Measurements from ENCODE around the gene KCNMB2.
"Not testable (repeated sequence)": the region's sequence is repeated elsewhere in the genome, so short reads cannot be mapped to it uniquely, and the experiment has no call there.

KCNMB2 gene

GRCh38 chr3:178519701-178520100, 16.5 kb upstream of the KCNMB2 start:
- DNase-seq (ENCODE audit: low read depth): no peak

DNA sequence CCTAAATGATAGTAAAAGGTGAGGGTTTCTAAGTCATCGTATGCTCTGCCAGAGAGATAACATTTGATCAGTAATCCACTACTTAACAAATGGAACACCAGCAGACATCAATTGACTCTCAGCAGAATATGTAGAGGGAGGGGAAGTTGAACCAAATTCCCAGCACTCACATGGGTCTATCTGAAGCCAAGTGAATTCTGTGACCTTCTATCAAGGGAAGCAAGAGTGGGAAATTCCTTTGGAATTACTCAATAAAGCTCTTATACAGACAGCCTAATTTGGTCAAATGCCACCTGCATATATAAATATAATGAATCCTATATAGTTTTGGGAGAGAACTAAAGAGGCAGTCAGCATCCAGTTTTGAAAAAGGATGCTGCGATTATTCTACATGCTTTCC, 15.8 kb upstream of the KCNMB2 start:
- DNase-seq (ENCODE audit: low read depth): no peak

DNA sequence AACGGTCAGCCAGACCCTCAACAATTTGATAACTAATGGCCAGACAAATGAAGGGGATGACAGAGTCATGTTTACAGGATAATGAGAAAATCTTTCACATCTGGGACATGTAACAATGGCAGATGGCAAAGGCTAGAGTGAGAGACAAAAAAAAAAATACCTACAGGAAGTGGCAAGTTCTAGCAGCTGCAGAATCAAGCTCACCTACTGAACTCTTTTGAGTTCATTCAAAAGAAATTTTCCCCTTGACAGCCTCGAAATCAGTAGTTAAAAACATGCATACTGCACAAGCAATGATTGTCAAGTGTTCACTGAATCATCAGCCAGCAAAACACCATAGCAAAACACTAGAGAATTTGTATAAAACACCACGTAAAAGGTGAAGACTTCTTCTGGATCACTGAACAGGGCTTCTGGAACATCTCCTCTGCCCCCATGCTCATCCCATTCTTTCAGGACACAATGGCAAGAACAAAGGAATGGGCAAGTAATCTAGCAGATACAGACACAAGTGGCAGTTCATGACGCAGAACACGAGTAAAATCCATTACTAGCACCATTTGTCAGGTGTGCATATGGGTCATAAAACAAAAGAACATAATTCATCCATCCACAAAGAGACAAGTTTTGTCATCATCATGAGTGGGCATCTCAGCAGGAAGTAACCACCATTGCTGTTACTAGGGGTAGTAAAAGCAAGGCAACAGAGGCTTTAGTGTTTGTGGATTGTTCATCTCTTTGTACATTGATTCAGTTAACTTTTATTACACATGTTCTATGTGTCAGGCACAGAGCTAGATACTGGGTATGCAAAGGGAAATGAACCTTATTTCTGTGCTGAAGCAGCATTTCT, 13.8 kb upstream of the KCNMB2 start:
- DNase-seq (ENCODE audit: low read depth): no peak

GRCh38 chr3:178525251-178525650, 11.0 kb upstream of the KCNMB2 start:
- no peak for DNase-seq (ENCODE audit: low read depth)

DNA sequence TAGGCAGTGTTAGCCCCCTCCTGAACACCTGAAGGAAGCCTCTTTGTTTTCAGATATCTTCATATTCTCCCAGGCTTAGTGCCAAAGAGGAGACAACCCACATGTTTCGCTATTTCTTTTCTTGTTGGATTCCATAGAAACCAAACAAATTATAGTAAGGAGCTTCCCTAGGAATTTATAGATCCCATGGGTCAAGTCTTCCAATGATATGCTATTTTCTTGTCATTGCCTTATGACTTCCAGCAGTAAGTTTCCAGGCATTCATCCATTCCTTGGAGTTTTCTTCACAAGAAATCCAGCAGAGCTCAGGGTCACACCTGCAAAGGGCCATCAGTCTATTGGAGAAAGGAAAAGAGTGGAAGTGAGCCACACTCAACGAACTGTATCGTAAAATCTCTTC, 9.9 kb upstream of the KCNMB2 start:
- no peak for DNase-seq (ENCODE audit: low read depth)

DNA sequence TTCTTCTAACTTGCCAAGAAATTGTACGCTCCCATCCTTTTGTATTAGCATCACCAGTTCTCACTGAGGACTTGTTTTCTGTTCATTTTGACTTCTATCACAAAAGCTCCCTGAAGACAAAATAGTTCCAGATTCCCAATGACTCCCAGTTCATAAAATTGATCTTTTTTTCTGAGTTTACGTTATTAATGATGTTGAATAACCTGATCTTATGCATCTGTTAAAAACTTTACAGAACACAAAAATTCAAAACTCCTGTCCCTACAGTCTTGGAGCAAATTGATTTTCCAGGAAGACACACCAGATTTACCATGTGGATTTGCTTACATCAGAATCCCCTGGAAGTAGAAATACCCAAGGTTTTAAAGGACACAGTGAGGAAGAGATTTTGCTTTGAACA, 8.3 kb upstream of the KCNMB2 start:
- no peak for DNase-seq (ENCODE audit: low read depth)

GRCh38 chr3:178529606-178530225, 6.5 kb upstream of the KCNMB2 start:
- DNase-seq (ENCODE audit: low read depth): no peak

GRCh38 chr3:178532476-178532875, 3.8 kb upstream of the KCNMB2 start:
- DNase-seq (ENCODE audit: low read depth): no peak

GRCh38 chr3:178537122-178537705, 978 bp downstream of the KCNMB2 start:
- DNase-seq (ENCODE audit: low read depth): no peak

DNA sequence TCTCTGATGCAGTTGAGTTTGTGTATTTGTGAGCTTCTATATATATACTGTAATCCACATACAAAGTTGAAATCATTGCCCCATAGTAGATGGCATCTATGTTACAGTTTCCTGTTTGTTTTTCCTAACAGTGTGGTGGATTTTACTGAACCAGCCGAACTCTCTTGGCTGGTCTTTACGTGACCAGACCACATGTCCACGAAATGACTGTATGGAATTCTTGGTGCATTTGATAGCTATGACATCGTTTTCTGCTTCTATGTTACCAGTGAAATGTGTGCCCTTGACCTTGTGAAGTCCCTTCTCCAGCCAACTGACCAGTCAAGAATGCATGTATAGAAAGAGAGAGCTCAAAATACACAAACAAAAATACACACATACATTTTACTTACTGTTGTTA, 1.8 kb downstream of the KCNMB2 start:
- no peak for DNase-seq (ENCODE audit: low read depth)

GRCh38 chr3:178540184-178540583, 3.9 kb downstream of the KCNMB2 start:
- DNase-seq (ENCODE audit: low read depth): no peak

DNA sequence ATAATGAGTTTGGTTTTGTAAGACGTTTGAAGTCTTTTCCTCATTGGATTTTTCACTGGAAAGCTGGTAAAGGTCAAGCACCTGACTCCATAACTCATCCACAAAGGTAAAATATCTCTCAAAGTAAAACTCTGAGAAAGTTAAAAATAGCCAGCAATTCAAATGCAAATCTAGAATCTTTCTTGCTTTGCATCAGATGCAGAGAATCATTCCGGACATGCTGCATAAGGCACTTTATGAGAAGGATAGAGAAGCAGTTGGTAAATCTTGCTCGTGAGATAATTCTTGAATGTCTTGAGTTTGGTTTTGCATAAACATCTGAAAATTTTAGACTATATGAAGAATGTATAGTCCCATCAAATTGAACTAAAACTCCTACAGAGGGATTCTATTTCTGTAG, 9.1 kb downstream of the KCNMB2 start:
- DNase-seq (ENCODE audit: low read depth): no peak

- DNase-seq (ENCODE audit: low read depth): no peak
Measured at GRCh38 chr3:178546079-178546478, 9.8 kb downstream of the KCNMB2 start.

DNA sequence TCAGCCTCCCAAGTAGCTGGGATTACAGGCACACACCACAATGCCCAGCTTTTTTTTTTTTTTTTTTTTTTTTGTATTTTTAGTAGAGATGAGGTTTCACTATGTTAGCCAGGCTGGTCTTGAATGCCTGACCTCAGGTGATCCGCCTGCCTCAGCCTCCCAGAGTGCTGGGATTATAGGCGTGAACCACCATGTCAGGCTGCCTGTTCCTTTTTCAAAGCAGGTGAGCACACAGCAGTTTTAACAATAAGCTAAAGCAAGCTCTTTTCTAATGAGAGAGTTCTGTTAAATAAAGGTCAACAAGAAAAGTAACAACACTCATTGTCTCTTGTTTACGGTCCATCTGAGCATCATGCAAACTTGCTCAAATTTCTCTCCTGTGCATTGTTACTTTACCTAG, 13.2 kb downstream of the KCNMB2 start:
- not testable (repeated sequence) for DNase-seq (ENCODE audit: low read depth)

DNA sequence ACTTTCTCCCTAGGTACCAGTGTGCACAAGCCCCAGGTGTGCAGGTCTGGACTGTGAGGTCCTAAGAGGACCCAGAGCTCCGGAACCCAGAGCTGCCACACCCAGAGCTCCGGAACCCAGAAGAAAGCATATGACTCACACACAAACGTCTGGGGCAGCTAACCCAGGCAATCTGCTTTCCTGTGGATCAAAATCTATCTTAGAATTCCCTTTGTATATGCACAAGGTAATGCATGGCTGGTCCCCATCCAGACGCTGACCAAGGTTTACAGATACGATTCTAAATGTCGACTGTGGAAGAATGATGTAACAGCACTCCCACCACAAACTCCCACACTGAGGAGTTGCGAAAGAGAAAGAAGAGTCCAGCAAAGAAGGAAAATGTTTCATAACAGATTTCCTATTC, 15.7 kb downstream of the KCNMB2 start:
- DNase-seq (ENCODE audit: low read depth): no peak

GRCh38 chr3:178558637-178559036, 22.4 kb downstream of the KCNMB2 start:
- no peak for DNase-seq (ENCODE audit: low read depth)

DNA sequence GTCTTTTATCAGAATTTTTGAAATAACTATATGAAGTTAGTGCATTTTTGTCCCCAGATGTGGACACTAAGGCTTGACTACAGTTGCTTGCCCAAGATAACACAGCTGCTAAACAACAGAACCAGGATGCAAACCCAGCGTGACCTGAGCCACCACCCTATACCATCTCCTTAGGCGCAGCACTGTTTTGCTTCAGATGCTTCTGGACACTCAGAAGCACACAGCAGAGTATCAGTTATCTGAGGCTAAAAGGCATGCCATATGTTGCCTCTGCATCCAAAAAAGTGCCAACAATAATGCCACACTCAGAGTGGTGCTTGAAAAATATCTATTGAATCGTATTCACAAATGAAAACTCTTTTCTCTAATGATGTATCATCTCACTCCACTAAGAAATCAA, 24.5 kb downstream of the KCNMB2 start:
- no peak for DNase-seq (ENCODE audit: low read depth)

DNA sequence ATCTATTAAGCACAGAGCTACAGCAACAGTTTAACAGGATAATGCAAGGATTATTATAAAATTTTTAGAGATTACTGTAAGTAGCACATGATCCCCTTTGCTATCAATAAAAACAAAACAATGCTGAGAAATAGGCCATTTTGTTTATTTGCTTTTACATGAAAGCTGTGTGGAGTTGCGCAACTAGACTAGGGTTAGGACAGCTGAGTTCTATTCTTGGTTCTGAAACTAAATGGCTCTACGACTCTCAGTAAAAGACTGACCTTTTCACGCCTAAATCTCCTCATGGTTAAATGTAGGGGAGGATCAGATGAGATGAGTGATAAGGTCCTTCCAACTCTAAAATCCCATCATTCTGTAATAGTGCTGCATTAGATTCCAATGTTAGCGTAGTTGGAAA, 25.0 kb downstream of the KCNMB2 start:
- no peak for DNase-seq (ENCODE audit: low read depth)

- no peak for DNase-seq (ENCODE audit: low read depth)
Measured at GRCh38 chr3:178562143-178562946, 26.1 kb downstream of the KCNMB2 start.

DNA sequence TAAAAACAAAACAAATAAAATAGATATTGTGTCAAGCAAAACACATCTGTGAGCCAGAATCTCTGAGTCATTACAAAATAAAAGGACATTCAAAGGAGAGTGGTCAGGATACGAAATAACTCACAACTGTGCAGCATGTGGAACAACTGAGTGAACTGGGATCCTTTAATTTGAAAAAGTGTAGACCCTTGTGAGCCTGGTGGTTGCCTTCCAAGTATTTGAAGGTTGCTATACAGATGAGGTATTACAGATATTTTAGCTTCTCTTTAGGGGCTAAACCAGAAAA, 26.7 kb downstream of the KCNMB2 start:
- DNase-seq (ENCODE audit: low read depth): no peak

DNA sequence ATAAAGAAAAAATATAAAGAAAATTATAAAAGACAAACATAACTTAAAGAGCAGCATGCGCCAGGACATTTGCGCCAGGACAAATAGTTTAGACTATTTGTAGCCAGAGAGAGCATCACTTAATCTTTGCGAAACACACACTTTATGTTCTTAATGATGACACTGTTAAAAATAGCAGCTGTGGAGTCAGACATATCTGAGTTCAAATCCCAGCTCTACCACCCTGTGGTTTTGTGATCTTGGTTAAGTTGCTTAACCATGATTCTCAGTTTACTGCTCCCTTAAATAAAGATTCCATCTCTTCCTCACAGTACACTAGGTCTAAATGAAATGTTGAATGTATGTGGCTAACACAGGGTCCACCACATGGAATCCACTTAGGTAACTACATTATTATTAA, 31.4 kb downstream of the KCNMB2 start:
- no peak for DNase-seq (ENCODE audit: low read depth)

DNA sequence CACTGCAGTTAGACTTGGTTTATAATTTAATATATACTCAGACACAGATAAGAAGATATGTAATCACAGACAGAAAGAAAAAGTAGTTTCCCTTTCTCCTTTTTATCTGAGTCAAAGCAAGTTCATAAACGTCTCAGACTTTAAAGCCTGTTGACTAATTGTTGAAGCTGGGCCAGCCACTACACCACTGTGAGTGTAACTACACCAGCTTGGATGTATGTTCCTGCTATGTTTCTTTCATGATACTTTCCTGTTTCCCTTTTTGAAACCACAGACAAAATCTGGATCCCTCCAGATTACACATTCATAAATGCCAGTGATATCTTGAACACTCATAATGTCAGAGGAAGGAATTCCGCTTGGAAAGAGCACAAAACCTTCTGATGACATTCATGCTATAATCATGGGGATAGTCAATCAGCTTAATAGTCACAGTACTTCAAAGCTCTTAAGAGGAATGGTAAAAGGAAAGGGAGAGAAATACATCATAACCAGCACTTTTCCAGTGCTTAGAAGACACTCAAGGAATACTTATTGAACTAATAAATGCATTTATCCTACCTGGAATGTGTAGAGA, 32.0 kb downstream of the KCNMB2 start:
- no peak for DNase-seq (ENCODE audit: low read depth)

Data from T-helper 22 cell (primary cell).